Mammary epithelial cell (primary cell): ENCODE data around the gene CLEC20A.

Experiments
- CTCF ChIP-seq, 2 donors: IDR thresholded peaks in 1 of 2; conservative IDR thresholded peaks in 1 of 2; 2 replicates each; pipeline ENCODE4 v1.5.1; 2011 to 2012; ENCODE audit warnings: inconsistent platforms in 2 of 2, low read length in 2 of 2, mild to moderate bottlenecking in 2 of 2, control low read depth in 1 of 2, low read depth in 1 of 2; ENCODE audit not compliant: insufficient read depth in 1 of 2; ENCODE audit errors: extremely low read depth in 1 of 2
- EZH2 ChIP-seq: IDR thresholded peaks from 2 replicates; pipeline ENCODE4 v1.6.1; 2012; ENCODE audit warnings: low read length, inconsistent platforms, borderline replicate concordance

GRCh38 chr1:178486100-178487069 is 10.4 kb downstream of the CLEC20A start:
- TF ChIP-seq CTCF (conservative IDR thresholded peaks at IDR 0.05 in 1 of 2, IDR thresholded peaks at IDR 0.05 in 1 of 2; ENCODE audit: extremely low read depth in 1 of 2, insufficient read depth in 1 of 2, low read depth in 1 of 2, low read length in 2 of 2) = no peak
- no peak for TF ChIP-seq EZH2
